PC-9 (cell line): ENCODE results near the gene RNASE8.

ENCODE experiments used
- EZH2 ChIP-seq: fragments of 200-600 bp; sonication (generic); IDR thresholded peaks from 2 replicates; pipeline ENCODE4 v1.8.0; 2017; ENCODE audit warnings: antibody characterized with exemption, low read depth
- TF ChIP-seq, protein P1 (sequence below): fragments of 200-600 bp; sonication (generic); conservative IDR thresholded peaks from 2 replicates; pipeline ENCODE4 v1.6.1; 2017; ENCODE audit warnings: mixed run types, antibody characterized with exemption, mild to moderate bottlenecking, moderate library complexity

DNA sequence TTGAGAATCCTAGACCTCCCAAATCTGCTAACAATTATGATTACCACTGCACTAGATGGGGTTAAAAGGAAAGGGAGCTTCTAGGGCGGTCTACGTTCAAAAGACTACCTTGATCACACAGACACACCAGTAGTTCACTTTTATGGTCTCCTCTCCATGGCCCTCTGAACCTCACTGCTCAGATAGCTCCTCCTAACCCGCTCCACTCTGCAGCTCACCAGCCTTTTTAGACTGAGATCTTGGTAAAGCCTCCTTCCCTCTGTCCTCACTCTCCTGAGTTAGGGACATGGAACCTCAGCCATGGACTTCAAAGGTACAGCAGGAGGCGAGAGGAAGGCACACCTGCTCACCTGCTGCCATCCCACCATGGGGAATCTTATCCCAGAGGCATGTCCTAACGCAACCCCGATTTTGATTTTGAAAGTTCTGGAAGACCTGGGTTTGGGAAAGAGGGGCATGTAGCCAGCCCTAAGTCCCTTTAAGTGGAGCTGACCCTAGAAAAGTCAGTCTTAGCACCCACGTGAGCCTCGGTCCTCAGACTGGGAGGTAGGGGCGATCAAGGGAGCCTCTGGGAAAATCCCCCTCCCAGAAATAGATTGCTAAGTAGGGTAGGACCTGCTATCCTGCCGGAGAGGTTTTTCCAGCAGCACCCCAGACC lies 39.5 kb downstream of the RNASE8 start:
- TF ChIP-seq, protein P1, sequence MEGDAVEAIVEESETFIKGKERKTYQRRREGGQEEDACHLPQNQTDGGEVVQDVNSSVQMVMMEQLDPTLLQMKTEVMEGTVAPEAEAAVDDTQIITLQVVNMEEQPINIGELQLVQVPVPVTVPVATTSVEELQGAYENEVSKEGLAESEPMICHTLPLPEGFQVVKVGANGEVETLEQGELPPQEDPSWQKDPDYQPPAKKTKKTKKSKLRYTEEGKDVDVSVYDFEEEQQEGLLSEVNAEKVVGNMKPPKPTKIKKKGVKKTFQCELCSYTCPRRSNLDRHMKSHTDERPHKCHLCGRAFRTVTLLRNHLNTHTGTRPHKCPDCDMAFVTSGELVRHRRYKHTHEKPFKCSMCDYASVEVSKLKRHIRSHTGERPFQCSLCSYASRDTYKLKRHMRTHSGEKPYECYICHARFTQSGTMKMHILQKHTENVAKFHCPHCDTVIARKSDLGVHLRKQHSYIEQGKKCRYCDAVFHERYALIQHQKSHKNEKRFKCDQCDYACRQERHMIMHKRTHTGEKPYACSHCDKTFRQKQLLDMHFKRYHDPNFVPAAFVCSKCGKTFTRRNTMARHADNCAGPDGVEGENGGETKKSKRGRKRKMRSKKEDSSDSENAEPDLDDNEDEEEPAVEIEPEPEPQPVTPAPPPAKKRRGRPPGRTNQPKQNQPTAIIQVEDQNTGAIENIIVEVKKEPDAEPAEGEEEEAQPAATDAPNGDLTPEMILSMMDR, result no peak
- no peak for TF ChIP-seq EZH2
